Measurements from ENCODE around the gene ADGRV1.
A peak's percentile ranks its signal among the peaks of the same experiment; 100 is the strongest.
"Not testable (repeated sequence)": the region's sequence is repeated elsewhere in the genome, so short reads cannot be mapped to it uniquely, and the experiment has no call there.

ADGRV1 gene

DNA sequence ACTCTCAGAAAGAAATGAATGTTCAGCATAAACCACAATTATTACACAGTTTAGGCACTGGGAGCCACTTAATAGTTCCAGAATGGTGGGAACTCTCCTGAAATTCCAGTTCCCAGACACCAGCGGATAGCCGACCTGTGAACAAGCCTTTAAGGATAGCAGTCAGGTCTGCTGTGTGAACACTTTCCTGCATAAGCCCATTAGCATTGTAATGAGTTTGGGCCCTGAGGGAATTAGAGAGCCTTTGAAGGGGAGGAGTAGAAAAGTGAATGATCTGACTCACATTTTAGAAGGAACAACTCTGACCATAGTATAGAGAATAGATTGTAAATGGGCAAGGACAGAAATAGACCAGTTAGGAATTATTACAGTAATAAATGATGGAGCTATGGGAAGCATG, 189.1 kb downstream of the ADGRV1 start:
- DNase-seq = no peak

DNA sequence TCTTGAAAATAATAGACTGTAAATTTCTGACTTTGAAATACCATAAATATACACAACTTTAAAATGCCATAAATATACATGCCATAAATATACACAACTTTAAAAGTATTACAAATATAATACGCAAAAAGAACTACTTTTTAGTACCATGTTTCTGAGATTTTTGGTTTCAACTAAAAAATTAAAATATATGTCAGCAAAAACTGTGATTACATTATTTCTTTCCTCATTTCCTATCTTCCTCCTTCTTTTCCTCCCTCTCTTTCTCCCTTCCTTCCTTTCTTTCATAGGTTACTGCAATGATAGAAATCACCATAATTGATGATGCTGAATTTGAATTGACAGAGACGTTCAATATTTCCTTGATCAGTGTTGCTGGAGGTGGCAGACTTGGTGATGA, 200.5 kb downstream of the ADGRV1 start:
- no peak for DNase-seq

DNA sequence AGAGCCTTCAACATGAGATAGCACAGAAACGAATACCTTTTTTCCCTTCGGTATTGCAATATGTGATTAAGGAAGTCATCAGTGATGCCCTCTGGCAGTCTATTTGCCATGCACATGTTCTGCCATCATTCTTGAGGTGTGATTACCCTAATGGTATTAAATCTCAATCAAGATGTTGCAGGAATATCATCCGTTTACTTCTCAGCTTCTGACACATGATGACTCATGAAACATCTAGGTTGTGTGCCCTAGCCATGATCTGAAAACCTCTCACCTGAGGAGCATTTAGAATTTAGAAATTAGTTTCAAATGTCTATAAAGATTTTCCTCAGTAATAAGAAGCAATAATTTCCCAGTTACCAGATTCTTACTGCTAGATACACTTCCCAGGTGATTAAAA, 209.1 kb downstream of the ADGRV1 start:
- DNase-seq = no peak

DNA sequence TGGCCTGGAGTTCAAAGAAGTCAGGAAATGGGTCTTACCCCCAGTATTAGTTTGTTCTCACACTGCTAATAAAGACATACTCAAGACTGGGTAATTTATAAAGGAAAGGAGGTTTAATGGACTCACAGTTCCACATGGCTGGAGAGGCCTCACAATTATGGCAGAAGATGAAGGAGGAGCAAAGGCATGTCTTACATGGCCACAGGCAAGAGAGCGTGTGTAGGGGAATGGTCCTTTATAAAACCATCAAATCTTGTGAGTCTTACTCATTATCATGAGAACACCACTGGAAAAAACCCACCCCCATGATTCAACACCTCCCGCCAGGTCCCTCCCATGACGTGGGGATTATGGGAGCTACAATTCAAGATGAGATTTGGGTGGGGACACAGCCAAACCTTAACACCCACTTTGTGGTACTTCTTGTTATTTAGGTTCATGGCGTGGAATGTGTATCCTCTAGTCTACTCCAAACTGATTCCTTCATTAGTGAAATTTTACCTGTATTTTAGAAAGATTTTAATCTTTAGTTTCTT, 211.5 kb downstream of the ADGRV1 start:
- not testable (repeated sequence) for DNase-seq

DNA sequence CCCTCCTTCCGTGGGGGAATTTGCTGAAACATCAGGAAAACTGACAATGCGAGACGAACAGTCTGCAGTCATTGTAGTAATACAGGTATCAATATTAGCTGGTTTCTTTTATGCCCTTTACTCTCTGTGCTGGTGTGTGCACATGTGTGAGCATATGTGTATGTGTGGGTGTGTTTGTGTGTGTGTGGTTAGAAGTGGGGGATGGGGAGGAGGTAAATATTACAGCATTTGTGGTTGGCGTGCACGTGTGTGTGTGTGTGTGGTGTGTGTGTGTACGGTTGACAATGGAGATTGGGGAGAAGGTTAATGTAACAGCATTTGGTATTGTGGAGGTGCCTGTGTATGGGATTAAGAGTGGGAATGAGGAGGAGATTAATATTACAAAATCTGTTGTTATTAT, 219.4 kb downstream of the ADGRV1 start:
- no peak for DNase-seq

DNA sequence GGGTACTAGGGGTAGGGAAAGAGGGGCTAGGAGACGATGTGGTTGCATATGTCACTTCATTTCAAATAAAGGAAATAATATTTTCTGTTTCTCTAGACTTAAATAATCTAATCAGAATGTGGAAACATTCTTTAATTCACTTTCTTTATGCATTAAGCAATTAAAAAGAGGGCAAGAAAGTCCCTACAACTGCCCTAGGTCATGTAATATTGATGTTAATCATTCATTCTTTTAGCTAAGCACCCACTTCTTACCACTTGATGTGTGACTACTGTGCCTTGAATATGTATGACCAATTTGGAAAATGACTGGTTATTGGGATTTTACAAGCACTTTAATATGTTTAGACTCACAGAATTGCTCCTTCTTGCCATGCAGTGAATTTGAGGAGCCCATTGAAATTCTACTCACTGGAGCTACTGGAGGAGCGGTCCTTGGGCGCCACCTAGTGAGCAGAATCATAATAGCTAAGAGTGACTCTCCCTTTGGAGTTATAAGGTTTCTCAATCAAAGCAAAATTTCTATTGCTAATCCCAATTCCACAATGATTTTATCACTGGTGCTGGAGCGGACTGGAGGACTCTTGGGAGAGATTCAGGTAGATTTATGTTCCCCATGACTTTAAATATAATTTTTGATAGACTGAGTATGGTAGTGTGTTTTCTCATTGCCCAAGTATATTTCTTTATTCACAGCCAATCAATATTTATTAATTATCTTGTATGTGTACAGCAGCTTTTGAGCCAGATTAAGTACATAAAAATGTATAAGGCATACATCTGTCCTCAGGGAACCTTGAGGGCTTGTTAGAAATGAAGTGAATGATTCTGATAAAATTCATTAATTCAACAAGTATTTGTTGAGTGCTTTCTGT, 225.1 kb downstream of the ADGRV1 start:
- peak; percentile 75 to 78 for DNase-seq

DNA sequence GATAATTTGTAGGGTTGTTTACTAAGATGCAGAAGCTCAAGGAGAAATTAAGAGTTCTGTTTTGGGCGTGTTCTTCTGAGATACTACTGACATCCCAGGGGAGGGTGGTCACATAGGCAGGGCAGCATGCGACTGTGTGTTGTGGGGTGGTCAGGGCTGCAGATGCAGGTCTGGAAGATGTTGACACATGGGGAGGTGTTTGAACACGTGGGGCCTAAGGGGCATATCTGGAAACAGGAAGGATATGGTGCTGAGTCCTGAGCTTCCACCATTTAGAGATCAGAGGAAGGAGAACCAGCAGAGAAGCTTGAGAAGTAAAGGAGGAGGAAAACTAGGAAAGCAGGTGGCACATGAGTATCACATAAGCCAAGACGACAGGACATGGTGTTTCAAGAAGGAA, 228.2 kb downstream of the ADGRV1 start:
- DNase-seq = no peak

DNA sequence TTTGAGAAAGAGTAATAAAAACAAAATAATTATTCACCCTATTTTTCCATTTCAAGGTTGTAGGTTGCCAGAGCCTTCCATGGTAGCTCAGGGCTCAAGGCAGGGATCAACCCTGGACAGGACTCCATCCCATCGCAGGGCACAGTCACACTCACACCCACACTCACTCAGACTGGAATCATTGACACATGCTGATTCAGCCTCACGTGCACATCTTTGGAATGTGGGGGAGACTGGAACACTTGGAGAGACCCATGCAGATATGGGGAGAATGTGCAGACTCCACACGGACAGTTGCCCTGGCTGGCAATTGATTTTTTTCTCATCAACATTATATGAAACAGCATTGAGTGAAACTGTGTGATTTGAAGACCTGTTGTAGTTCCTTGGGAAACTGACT, 234.1 kb downstream of the ADGRV1 start:
- DNase-seq = no peak

DNA sequence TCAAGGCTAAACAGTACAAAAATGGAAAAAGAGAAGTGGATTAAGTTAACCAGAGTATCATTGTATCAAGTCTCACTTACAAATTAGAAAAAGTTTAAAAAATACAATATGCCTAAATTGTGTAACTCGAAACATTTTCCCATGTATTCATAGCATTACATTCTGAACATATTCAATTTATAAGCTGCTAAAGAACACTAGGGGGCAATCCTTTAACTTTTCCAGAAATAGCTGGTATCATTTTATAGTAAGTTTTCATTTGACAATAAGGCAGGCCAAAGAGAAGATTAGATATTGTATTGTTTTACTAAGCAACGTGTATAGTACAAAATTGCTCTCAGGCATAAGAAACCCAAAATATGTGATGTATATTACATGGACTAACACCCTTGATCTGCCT, 234.6 kb downstream of the ADGRV1 start:
- DNase-seq = no peak

DNA sequence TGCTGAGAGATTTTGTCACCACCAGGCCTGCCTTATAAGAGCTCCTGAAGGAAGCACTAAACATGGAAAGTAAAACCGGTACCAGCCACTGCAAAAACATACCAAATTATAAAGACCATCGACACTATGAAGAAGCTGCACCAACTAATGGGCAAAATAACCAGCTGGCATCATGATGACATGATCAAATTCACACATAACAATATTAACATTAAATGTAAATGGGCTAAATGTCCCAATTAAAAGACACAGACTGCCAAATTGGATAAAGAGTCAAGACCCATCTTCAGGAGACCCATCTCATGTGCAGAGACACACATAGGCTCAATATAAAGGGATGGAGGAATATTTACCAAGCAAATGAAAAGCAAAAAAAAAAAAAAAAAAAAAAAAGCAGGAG, 238.3 kb downstream of the ADGRV1 start:
- DNase-seq = not testable (repeated sequence)

DNA sequence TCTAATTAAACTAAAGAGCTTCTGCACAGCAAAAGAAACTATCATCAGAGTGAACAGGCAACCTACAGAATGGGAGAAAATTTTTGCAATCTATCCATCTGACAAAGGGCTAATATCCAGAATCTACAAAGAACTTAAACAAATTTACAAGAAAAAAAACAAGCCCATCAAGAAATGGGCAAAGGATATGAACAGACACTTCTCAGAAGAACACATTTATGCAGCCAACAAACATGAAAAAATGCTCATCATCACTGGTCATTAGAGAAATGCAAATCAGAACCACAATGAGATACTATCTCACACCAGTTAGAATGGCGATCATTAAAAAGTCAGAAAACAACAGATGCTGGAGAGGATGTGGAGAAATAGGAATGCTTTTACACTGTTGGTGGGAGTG, 241.5 kb downstream of the ADGRV1 start:
- not testable (repeated sequence) for DNase-seq

DNA sequence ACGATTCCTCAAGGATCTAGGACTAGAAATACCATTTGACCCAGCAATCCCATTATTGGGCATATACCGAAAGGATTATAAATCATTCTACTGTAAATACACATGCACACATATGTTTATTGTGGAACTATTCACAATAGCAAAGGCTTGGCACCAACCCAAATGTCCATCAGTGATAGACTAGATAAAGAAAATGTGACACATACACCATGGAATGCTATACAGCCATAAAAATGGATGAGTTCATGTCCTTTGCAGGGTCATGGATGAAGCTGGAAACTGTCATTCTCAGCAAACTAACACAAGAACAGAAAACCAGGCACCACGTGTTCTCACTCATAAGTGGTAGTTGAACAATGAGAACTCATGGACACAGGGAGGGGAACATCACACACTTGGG, 241.9 kb downstream of the ADGRV1 start:
- DNase-seq = not testable (repeated sequence)

DNA sequence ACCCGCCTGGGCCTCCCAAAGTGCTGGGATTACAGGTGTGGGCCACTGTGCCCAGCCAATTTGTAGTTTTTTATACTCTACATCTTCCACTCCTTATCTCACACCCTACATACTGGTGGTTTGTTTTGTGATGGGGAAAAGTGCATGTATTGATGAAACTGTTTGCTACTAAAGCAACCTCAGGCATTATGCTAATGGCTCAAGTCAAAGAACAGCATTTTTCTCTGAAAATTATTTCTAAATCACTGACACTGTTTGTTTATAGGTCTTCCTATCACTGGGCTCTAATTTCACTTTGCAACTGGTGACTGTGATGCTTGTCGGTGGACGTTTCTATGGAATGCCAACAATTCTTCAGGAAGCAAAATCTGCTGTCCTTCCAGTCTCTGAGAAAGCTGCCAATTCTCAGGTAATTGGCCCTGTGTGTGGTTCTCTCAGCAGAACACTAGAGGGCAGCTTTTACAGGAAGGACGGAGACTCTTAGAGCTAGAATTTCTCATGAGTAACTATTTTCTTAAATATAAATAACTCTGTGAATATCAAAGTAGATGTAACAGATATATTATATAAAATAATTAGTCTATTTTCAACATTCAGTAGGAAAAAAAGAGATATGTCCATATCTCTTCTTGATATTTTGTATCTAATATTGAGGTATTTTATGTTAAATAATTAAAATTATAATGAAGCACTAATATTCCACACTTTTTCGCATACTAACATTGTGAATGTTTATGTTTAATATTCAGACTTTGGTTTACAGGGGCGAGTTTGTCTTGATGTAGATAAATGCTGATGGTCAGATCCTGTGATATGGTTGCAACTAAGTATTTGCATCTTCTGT, 244.1 kb downstream of the ADGRV1 start:
- DNase-seq = peak in 1 of 2 experiments; percentile 15

DNA sequence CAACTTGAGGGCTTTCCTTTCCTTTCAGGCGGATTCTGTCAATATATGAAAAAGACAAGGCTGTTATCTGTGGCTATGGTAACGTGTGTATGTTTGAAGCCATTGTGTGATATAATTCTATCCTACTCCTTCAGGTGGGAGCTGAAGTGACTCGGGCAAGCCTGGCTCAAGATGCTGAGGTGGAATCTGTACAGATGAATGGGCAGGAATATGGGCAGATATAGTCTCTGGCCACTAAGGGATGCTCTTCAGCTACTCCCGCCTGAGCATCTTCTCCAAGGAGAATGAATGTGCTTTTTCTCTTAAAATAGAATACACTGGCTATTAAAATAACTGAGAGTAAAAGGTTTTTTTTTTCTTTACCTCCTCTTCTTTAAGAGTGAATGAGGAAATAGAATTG, 244.8 kb downstream of the ADGRV1 start:
- no peak for DNase-seq

DNA sequence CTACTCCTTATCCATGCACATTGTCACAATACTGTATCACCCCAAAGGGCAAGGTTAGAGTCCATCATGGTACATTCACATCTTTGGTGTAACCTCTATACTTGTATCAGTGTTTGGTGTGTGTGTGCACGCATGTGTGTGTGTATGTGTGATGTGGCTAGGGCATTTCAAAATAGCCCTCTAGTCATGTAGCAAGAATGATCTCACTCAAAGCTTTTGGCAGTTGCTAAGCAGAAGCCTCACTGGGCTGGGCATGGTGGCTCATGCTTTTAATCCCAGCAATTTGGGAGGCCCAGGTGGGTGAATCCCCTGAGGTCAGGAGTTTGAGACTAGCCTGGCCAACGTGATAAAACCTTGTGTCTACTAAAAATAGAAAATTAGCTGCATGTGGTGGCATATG, 245.3 kb downstream of the ADGRV1 start:
- no peak for DNase-seq

DNA sequence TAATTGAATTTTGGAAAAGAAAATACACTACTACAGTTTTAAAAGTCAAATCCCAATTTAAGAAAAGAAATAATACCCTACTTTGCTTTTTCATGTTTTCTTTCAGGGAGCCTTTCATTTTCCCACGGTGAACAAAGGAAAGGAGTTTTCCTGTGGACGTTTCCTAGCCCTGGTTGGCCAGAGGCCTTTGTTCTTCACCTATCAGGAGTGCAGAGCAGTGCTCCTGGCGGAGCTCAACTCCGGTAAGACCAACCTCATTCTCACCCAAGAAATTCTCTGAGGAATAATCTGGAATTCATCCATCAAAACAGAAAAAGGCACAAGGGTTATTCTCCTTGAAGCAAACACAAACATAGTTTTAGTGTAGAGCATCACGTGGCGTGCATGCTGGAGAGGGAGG, 248.9 kb downstream of the ADGRV1 start:
- no peak for DNase-seq

DNA sequence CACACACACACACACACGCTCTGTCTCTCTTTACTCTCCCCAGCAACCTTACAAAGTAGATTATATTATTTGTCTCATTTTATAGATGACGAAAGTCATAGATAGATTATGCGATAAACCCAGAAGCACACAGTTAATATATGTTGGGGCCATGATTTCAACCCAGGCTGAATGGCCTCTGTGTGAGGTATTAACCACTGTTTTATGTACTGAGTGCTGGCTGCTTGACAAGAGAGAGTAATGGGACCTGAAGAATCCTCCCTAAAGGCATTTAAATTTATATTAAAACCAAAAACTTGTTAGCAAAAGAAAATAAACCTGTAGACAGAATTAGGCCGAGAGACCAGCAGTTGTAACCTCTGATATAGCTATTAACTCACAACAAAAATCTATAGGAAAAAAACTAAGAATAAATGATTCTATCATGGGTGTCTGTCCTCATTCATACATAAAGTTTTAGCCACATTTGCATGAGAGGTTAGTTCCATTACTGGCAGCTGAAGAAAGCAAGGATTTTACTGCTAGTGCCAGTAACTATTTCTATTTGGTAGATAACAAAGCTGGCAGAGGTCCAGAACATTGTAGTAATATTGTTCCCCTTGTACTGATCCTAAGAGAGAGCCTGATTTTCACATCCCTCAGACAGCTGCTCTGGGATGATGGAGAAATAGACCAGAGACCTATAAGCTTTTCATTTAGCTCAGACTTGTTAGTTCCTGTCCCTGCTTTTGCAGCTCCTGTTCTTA, 250.9 kb downstream of the ADGRV1 start:
- DNase-seq = no peak

DNA sequence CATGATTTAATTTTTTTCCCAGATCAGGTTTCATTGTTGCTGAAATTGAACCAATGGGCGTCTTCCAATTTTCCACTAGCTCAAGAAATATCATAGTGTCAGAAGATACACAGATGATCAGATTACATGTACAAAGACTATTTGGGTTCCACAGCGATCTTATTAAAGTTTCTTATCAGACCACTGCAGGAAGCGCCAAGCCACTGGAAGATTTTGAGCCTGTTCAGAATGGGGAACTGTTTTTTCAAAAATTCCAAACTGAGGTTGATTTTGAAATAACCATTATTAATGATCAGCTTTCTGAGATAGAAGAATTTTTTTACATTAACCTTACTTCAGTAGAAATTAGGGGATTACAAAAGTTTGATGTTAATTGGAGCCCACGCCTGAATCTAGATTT, 251.6 kb downstream of the ADGRV1 start:
- no peak for DNase-seq

DNA sequence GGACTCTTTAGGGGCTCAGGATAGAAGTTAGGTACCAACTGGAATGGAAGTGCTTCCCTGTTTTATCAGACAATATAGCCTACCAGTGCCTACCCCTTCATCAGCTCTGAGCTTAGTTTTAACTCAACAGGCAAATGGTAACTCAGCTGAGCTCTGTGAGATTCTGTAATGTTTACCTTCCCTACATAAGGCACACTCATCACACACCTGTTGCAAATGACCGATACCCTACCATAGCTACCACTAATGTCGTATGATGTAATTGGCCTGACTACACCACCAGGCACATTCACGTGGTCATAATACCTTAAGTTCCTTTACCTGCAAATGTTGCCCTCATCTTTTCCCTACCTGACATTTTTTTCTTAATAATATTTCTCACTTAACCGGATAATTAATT, 254.8 kb downstream of the ADGRV1 start:
- no peak for DNase-seq

DNA sequence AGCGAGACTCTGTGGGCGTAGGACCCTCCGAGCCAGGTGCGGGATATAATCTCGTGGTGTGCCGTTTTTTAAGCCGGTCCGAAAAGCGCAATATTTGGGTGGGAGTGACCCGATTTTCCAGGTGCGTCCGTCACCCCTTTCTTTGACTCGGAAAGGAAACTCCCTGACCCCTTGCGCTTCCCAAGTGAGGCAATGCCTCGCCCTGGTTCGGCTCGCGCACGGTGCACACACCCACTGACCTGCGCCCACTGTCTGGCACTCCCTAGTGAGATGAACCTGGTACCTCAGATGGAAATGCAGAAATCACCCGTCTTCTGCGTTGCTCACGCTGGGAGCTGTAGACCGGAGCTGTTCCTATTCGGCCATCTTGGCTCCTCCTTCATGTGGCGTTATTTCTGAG, 263.5 kb downstream of the ADGRV1 start:
- not testable (repeated sequence) for DNase-seq

DNA sequence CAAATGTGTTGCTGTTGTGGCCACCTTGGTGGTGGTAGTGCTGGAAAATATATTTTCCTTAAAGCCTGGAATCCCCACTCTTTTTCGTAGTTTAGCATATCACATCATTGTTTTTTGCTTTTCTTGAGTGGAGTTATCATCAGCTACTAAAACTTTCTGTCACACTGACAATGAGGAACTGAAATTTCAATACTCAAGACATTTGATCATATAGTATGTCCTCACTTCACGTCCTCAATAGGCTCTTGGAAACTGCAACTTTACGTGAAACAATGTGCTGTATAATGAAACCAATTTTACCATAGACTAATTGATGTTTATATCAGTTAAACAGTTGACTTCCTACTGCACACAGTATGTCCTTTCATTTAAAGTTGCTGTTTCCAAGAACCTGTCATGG, 265.8 kb downstream of the ADGRV1 start:
- no peak for DNase-seq

DNA sequence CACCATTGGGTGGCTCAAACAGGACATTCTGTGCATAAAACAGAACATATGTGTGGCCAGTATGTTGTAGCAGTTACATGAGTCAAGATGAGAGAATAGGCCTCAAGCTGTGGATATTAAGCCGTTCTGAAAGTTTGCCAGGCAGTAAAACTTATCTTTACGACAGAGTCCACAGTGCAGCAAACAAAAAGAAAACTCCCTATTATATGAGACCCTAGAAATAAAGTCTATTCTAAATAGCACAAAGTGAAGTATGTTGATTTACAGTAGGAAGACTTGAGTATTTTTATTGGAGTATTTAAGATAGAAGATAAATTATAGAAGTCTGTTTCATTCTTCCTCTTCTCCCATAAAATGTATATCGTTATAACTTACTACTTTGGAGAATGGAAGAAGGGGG, 271.5 kb downstream of the ADGRV1 start:
- no peak for DNase-seq

DNA sequence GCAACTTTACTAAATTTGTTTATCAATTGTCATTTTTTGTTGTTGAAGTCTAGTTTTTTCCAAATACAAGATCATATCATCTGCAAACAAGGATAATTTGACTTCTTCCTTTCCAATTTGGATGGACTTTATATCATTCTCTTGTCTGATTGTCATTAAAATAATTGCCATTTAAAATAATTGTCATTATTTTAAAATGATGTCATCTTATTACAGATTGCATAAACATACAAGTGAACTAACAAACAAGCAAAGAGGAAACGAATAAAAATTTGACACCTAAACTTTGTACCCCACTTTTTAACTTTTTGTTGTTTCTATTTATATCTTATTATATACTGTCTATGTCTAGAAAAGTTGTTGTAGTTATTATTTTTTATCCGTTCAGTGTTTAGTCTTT, 275.2 kb downstream of the ADGRV1 start:
- no peak for DNase-seq
